ENCODE results near the gene TENM4.

DNA sequence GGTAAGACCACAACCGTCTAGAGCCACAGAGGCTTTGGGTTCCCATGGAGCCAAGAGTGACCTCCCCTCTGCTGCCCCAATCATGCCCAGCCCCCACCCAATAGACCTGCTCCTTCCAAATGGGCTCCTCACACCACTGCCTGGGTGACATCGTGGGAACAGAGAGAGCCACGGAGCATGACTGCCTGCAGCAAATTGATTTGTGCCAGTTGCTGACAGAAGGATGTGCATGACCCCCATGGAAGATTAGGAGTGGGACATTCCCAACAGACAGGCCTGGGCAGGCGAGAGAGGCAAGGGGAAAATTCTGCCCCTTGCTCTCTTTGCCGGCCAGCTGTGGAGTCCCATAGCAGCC is 88.5 kb downstream of the TENM4 start:
- no peak for TF ChIP-seq EZH2 (conservative IDR thresholded peaks at IDR 0.05; ENCODE audit: low read depth, low read length)
- TF ChIP-seq ZNF350 (CRISPR knock-in tag; IDR thresholded peaks at IDR 0.05; ENCODE audit: borderline replicate concordance, low read depth), result no peak
- no peak for TF ChIP-seq TBP (CRISPR knock-in tag; IDR thresholded peaks at IDR 0.05)
- no peak for TF ChIP-seq ZZZ3 (CRISPR knock-in tag; IDR thresholded peaks at IDR 0.05; ENCODE audit: borderline replicate concordance)
- TF ChIP-seq CTCF (CRISPR knock-in tag; IDR thresholded peaks at IDR 0.05), result no peak
- TF ChIP-seq IKZF1 (IDR thresholded peaks at IDR 0.05), result no peak
- no peak for TF ChIP-seq MAFG (CRISPR knock-in tag; IDR thresholded peaks at IDR 0.05)
- TF ChIP-seq CC2D1A (CRISPR knock-in tag; IDR thresholded peaks at IDR 0.05), result no peak
- TF ChIP-seq, protein P1, sequence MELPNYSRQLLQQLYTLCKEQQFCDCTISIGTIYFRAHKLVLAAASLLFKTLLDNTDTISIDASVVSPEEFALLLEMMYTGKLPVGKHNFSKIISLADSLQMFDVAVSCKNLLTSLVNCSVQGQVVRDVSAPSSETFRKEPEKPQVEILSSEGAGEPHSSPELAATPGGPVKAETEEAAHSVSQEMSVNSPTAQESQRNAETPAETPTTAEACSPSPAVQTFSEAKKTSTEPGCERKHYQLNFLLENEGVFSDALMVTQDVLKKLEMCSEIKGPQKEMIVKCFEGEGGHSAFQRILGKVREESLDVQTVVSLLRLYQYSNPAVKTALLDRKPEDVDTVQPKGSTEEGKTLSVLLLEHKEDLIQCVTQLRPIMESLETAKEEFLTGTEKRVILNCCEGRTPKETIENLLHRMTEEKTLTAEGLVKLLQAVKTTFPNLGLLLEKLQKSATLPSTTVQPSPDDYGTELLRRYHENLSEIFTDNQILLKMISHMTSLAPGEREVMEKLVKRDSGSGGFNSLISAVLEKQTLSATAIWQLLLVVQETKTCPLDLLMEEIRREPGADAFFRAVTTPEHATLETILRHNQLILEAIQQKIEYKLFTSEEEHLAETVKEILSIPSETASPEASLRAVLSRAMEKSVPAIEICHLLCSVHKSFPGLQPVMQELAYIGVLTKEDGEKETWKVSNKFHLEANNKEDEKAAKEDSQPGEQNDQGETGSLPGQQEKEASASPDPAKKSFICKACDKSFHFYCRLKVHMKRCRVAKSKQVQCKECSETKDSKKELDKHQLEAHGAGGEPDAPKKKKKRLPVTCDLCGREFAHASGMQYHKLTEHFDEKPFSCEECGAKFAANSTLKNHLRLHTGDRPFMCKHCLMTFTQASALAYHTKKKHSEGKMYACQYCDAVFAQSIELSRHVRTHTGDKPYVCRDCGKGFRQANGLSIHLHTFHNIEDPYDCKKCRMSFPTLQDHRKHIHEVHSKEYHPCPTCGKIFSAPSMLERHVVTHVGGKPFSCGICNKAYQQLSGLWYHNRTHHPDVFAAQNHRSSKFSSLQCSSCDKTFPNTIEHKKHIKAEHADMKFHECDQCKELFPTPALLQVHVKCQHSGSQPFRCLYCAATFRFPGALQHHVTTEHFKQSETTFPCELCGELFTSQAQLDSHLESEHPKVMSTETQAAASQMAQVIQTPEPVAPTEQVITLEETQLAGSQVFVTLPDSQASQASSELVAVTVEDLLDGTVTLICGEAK (IDR thresholded peaks at IDR 0.05), result no peak
- TF ChIP-seq, protein P1 (CRISPR knock-in tag; IDR thresholded peaks at IDR 0.05), result no peak
- TF ChIP-seq POLR2AphosphoS5 (IDR thresholded peaks at IDR 0.05; ENCODE audit: low read depth, low read length), result no peak

Data from HepG2 (cell line).